G401 (cell line): ENCODE results near the gene SLC25A17. TPM values are rescaled to one million over a fixed set of nuclear protein-coding genes. Genes with fewer than 3 reads are reported as not detected.
"Not testable (repeated sequence)": the region's sequence is repeated elsewhere in the genome, so short reads cannot be mapped to it uniquely, and the experiment has no call there.

Experiments used
- DNase-seq: peaks from one replicate; pipeline ENCODE4 v3.0.0-alpha.2; 2015; ENCODE audit warnings: low spot score
- in situ Hi-C: cut with HindIII; loops from 2 replicates; pipeline ENCODE4 v1.10.0; 2016; ENCODE audit warnings: low sequenced_read_pairs, mixed read lengths
- total RNA-seq: library from RNA; depleted of rRNA; stranded (reverse); fragments of >200 nt; shearing (Covaris generic); gene quantifications from 2 replicates; pipeline ENCODE4 v1.2.3, GENCODE V29; 2014

SLC25A17 gene
- total RNA-seq, 1 experiment from 2014 or later: 67.7 TPM

DNA sequence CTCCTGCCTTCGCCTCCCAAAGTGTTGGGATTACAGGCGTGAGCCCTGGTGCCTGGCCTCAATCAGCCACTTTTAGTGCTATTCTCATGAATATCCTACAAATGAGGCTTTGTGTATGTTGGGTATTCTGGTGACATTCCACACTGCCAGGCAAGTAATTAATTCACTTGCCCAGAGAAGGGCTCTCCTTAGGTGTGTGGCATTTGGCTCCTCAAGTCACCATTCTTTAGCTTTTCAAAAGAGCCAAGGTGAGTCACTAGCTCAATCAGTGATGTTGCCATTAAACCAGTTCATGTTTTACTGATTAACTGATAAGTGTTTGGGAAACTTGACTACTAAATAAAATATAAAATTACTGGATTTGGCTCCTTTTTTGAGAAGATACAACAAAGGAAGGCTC is 52.2 kb downstream of the SLC25A17 start:
- in situ Hi-C loops: no loop called here
- no peak for DNase-seq

DNA sequence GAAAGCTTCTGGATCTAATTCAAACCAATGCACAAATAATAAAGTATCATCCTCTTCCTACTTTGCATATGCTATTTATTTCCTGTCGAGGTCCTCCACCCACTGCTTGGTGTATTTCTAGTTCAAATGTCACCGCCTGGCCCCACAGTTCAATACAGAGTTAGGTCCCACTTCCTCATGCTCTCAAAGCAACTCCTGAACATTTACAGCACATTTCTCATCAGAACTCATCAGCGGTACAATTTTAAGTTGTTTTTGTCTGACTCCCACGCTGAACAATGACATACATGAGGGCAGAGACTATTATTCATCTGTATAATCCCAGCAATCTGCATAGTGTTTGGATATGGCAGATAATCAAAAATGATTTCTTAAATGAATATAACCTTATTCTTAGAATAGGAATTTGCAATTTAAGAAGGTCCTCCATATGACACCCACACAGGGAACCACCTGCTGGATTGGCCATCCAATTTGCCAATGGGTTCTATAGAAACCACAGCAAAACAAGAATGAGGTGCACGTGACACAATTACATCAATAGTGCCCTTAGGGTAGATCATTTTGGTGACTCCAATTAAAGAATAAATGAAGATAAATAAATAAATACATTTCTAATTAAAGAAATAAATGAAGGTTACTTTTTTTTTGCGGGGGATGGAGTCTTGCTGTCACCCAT is 54.2 kb downstream of the SLC25A17 start:
- in situ Hi-C loops: no loop called here
- DNase-seq: no peak

GRCh38 chr22:40759294-40759840 is 59.8 kb downstream of the SLC25A17 start:
- in situ Hi-C loops: no loop called here
- DNase-seq: no peak

DNA sequence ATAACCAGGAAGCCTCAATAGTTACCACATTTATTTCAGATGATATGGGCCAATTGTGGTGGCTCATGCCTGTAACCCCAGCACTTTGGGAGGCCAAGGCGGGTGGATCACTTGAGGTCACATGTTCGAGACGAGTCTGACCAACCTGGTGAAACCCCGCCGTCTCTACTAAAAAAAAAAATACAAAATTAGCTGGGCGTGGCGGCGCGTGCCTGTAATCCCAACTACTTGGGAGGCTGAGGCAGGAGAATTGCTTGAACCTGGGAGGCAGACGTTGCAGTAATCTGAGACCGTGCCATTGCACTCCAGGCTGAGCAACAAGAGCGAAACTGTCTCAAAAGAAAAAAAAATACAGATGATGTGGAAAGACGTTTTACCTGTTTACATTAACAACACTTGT is 60.3 kb downstream of the SLC25A17 start:
- in situ Hi-C loops: not testable (repeated sequence)

DNA sequence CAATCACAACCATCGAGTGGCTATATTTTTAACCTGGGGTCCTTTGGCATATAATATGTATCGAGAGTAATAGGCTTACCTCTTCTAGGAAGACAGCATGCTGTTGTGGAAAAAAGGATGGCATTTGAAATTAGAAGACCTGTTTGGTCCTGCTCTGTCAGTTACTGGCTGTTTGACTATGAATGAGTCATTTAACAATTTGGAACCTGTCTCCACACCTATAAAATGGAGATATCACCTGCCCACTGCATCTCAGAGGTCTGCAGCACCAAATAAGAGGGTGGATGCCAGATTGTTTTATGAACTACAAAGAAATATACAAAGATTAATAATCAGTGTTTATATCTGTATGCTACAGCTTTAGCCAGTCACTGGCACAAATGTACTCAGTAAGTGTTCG is 60.8 kb downstream of the SLC25A17 start:
- in situ Hi-C loops: no loop called here
- no peak for DNase-seq

More for the DNA sequence above, 60.3 kb downstream of the SLC25A17 start:
- DNase-seq: not testable (repeated sequence)

- no peak for DNase-seq
- in situ Hi-C loops: no loop called here
Measured at GRCh38 chr22:40757071-40757470, 62.1 kb downstream of the SLC25A17 start.

- no peak for DNase-seq
- in situ Hi-C loops: no loop called here
Measured at GRCh38 chr22:40753114-40753513, 66.0 kb downstream of the SLC25A17 start.

GRCh38 chr22:40751250-40751649 is 67.9 kb downstream of the SLC25A17 start:
- in situ Hi-C loops: no loop called here
- DNase-seq: no peak

DNA sequence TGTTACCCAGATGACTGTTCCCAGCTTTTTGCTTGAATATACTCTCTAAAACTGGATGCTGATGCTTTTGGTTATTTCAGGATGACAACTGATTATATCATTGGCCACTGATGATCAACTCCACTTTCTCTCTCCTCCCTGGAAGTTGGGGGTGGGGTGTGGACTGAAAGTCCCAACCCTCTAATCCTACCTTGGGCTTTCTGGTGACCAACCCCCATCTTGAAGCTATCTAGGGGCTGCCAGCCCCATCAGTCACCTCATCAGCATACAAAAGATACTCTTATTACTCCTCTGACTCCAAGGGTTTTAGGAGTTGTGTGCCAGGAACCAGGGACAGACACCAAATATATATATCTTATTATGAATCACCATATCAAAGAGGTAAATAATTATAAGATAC is 69.3 kb downstream of the SLC25A17 start:
- in situ Hi-C loops: no loop called here
- DNase-seq: no peak

DNA sequence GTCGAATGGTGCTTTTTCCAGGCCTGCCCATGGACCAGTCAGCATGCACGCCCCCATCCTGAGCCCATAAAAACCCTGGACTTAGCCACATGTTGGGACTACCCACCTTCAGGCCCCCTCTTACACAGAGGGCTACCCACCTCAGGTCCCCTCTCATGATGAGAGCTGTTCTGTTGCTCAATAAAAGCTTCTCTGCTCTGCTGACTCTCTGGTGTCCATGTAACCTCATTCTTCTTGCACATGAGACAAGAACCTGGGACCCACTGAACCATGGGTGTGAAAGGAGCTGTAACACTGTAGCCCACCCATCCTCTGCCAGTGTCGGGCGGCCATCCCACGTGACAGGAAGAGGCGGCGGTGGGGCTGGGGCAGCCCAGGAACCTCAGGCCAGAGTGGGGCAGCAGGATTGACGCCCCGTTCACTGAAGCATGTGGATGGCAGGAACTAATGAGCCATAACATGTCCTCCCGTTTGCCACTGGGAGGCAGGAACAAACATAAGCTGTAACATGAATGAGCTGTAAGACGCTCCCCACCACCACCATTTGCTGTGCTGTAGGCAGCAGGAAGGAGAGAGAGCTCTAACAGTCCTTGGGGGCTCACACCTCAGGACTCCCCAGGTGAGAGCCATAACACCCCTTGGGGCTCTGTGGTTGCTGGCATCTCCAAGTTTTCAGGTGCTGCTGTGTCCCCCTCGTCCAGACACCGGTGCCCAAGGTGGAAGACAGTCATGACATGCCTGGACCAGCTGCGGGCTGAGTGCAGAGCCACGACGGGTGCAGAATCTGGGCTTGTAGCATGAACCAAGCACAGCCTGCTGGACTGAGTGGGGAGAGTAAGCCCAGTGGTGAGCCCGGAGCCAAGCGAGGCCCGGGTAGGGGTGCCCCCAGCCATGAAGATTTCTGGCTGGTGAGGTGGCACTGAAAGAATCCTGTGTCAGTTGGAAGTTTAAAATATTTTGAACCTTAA is 70.5 kb downstream of the SLC25A17 start:
- no peak for DNase-seq
- in situ Hi-C loops: no loop called here

GRCh38 chr22:40747361-40747760 is 71.8 kb downstream of the SLC25A17 start:
- no peak for DNase-seq

DNA sequence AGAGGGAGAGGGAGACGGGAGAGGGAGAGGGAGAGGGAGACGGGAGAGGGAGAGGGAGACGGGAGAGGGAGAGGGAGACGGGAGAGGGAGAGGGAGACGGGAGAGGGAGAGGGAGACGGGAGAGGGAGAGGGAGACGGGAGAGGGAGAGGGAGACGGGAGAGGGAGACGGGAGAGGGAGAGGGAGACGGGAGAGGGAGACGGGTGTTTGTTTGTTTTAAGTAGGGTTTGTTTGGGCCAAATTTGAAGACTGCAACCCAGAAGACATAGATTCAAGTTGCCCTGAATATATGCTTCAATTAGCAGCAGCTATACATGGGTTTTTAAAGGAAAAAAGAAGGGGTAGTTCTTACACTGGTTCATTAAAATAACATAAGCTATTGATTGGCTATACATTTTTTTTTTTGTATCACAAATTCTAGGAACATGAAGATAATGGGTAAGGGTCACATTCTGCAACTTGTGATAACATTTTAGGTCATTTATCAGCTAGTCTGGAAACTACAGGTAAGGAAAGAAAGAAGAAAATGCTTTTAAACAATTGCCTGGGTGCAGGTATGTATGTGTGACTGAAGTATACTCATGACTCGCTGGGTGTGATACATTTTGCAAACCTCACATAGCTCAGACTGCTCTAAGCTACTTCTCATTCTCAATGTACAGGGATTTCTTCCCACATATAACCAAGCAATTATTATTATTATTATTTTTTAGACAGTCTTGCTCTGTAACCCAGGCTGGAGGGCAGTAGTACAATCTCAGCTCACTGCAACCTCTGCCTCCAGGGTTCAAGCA is 72.5 kb downstream of the SLC25A17 start:
- in situ Hi-C loops: no loop called here
- no peak for DNase-seq

More at GRCh38 chr22:40747361-40747760, 71.8 kb downstream of the SLC25A17 start:
- in situ Hi-C loops: no loop called here

- in situ Hi-C loops: no loop called here
- DNase-seq: no peak
Measured at GRCh38 chr22:40743768-40744167, 75.4 kb downstream of the SLC25A17 start.

DNA sequence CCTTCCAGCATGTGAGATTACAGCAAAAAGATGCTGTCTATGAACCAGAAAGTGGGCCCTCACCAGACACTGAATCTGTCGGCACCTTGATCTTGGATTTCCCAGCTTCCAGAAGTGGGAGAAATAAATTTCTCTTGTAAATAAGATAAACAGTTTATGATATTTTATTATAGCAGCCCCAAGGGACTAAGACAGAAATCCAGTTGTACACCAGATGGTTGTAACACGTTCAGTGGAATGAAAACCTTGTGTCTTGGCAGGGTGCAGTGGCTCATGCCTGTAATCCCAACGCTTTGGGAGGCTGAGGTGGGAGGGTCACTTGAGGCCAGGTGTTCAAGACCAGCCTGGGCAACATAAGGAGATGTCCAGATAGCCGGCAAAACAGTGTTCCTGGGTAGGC is 78.0 kb downstream of the SLC25A17 start:
- DNase-seq: no peak
- in situ Hi-C loops: no loop called here

GRCh38 chr22:40739721-40740120 is 79.4 kb downstream of the SLC25A17 start:
- DNase-seq: no peak
- in situ Hi-C loops: no loop called here

- in situ Hi-C loops: no loop called here
Measured at GRCh38 chr22:40733919-40734318, 85.2 kb downstream of the SLC25A17 start.

DNA sequence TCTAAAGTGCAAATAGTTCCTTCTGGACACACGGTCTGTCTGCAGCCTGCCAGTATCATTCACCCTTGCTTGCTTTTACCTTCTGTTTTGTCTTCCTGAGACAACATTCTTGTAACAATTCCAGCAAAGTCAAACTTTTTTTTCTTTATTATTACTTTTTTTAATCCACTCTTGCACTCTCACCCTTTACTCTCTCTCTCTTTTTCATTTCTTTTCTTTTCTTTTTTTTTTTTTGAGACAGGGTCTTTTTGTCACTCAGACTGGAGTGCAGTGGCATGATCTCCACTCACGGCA is 86.2 kb downstream of the SLC25A17 start:
- in situ Hi-C loops: no loop called here
- DNase-seq: no peak

More at GRCh38 chr22:40733919-40734318, 85.2 kb downstream of the SLC25A17 start:
- no peak for DNase-seq

DNA sequence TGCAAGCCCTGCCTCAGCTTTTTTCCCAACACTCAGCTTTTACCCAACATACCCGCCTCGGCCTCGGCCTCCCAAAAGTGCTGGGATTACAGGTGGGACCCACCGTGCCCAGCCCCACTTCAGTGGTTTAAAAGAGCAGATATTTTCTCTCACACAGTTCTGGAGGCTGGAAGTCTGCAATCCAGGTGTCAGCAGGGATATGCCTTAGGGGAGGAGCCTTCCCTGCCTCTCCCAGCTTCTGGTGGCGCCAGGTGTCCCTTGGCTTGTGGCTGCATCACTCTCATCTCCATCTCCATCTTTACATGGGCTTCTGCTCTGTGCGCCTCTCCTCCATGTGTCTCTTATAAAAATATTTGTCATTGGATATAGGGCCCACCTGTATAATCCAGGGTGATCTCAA is 89.9 kb downstream of the SLC25A17 start:
- in situ Hi-C loops: no loop called here

GRCh38 chr22:40728731-40729189 is 90.4 kb downstream of the SLC25A17 start:
- in situ Hi-C loops: no loop called here
- DNase-seq: no peak

More for the DNA sequence above, 89.9 kb downstream of the SLC25A17 start:
- no peak for DNase-seq
